Glomerular endothelial cell (primary cell): Measurements from ENCODE around the gene CLEC18B. TPM values are rescaled to one million over a fixed set of nuclear protein-coding genes. Genes with fewer than 3 reads are reported as not detected.
"Not testable (repeated sequence)": the region's sequence is repeated elsewhere in the genome, so short reads cannot be mapped to it uniquely, and the experiment has no call there.

ENCODE experiments used
- DNase-seq: peaks from one replicate; pipeline ENCODE4 v3.0.0-alpha.2; 2011; ENCODE audit warnings: low read depth, low spot score; ENCODE audit errors: extremely low read depth
- total RNA-seq: library from RNA; depleted of rRNA; stranded (reverse); fragments of >200 nt; gene quantifications from 2 replicates; pipeline ENCODE4 v1.2.3, GENCODE V29; 2015

CLEC18B gene
- total RNA-seq, 1 donor from 2014 or later: 0.58 TPM

- not testable (repeated sequence) for DNase-seq
These were observed 53.7 kb downstream of the CLEC18B start for GRCh38 chr16:74367469-74368001.

- not testable (repeated sequence) for DNase-seq
These were observed 59.4 kb downstream of the CLEC18B start for GRCh38 chr16:74361646-74362610.

Other genes starting within 250 kb of the CLEC18B start
- gene PSMD7, start 124.7 kb downstream of the CLEC18B start, total RNA-seq: 81.8 and 82.1 TPM in 2 replicates
- gene NPIPB15, start 45.2 kb downstream of the CLEC18B start, total RNA-seq: 0.39 and 1.4 TPM in 2 replicates
- gene GLG1, start 185.6 kb upstream of the CLEC18B start, total RNA-seq: 163 and 253 TPM in 2 replicates
- 20.3 and 20.9 TPM in 2 replicates for gene RFWD3, start 245.4 kb upstream of the CLEC18B start, total RNA-seq